ENCODE results near the gene MAGOH. TPM values are rescaled to one million over a fixed set of nuclear protein-coding genes. Genes with fewer than 3 reads are reported as not detected.
"Not testable (repeated sequence)": the region's sequence is repeated elsewhere in the genome, so short reads cannot be mapped to it uniquely, and the experiment has no call there.

The MAGOH gene
- polyA plus RNA-seq, 3 donors = 22.9 to 70.8 (median 69.2) TPM

DNA sequence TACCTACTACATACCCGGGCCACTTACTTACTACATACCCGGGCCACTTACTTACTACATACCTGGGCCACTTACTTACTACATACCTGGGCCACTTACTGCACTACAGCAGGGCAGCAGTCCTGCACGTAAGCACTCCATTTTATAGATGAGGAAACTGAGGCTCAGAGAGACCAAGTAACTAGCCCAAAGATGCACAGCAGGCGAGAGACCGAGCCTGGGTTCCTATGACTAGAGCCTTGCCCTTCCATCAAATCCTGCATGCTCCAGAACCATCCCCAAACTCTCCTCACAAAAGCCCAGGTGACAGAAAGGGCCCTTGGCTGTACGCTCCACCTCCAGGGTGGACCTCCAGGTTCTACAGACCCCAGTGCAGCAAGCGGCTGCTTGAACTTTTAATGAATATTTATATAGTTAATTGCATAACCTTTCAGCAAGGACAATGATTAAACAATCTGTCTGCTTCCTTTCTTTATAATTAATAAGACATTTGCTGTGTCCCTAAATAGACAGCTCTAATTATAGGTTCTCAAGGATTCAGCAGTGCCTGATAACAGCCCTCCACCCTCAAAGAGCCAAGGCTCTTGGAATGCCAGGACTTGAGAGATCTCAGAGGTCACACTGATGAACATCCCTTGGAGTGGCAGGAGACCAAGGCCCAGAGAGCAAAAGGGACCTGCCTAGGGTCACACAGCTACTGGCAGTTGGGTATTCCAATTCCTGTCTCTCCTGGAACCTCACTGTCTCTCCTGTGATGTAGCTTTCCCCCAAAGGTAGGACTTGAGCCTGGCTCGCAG, 46.1 kb upstream of the MAGOH start:
- H3K4me2 ChIP-seq (replicated peaks; ENCODE audit: extremely low read depth, low read length, poor library complexity, severe bottlenecking) = no peak overlapping the region
- peaks cover 4% of the 10 kb centered on the region for H3K4me1 Mint-ChIP-seq
- H3K27ac Mint-ChIP-seq = peak overlapping the region in 2 of 7 donors; percentile 37 to 46

DNA sequence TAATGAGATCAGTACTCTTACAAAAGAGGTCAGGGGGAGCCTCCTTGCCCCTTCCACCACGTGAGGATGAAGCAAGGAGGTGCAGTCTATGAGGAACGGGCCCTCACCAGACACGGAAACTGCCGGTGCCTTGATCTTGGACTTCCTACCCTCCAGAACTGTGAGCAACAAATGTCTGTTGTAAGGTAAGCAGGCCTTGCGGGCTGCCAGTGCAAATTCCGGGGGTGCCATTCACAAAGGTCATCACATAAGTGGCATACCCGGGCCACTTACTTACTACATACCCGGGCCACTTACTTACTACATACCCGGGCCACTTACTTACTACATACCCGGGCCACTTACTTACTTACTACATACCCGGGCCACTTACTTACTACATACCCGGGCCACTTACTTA, 44.8 kb upstream of the MAGOH start:
- H4K20me1 ChIP-seq (ENCODE audit: insufficient read depth, low read length); H3K4me2 ChIP-seq (replicated peaks; ENCODE audit: extremely low read depth, low read length, poor library complexity, severe bottlenecking); H3K4me1 Mint-ChIP-seq; H3K4me1 ChIP-seq (ENCODE audit: control insufficient read depth in 1 of 2, insufficient read depth in 2 of 2, low read length in 2 of 2); H3K79me2 ChIP-seq (ENCODE audit: insufficient read depth, low read length); H3K27me3 ChIP-seq (ENCODE audit: control insufficient read depth in 2 of 2, insufficient read depth in 2 of 2, low read length in 2 of 2); H3K27me3 Mint-ChIP-seq (ENCODE audit: low read depth in 3 of 3); H3K9me3 ChIP-seq (replicated peaks in 1 of 2; ENCODE audit: control insufficient read depth in 1 of 2, insufficient read depth in 1 of 2, low read length in 2 of 2); H3K4me3 Mint-ChIP-seq; H3K9ac ChIP-seq (ENCODE audit: insufficient read depth, low read length, poor library complexity, severe bottlenecking); intact Hi-C loops (cut with micrococcal nuclease); H2AFZ ChIP-seq (ENCODE audit: insufficient read depth, low read depth, low read length, poor library complexity, severe bottlenecking); DNase-seq; H3K9me3 Mint-ChIP-seq; H3K4me3 ChIP-seq (replicated peaks in 1 of 3; ENCODE audit: low read depth in 2 of 3, low read length in 3 of 3): not testable (repeated sequence)
- Histone ChIP-seq H3K27ac (ENCODE audit: low read depth in 1 of 2, low read length in 2 of 2) (peak overlapping the region in 1 of 2 donors; percentile 31), H3K36me3 (replicated peaks in 1 of 2; ENCODE audit: control insufficient read depth in 1 of 2, insufficient read depth in 2 of 2, low read length in 2 of 2) (peaks cover 14 to 78% of the 10 kb centered on the region in 2 donors)
- peak overlapping the region in 1 of 7 donors; percentile 21 for H3K27ac Mint-ChIP-seq
- H3K36me3 Mint-ChIP-seq = peaks cover 37 to 60% of the 10 kb centered on the region in 2 donors
- no CpG with 5 or more reads among the region's 12 CpGs for WGBS (ENCODE audit: insufficient coverage)

More for the DNA sequence above, 46.1 kb upstream of the MAGOH start:
- Histone ChIP-seq H3K4me1 (ENCODE audit: control insufficient read depth in 1 of 2, insufficient read depth in 2 of 2, low read length in 2 of 2) (no peaks in the 10 kb centered on the region), H3K36me3 (replicated peaks in 1 of 2; ENCODE audit: control insufficient read depth in 1 of 2, insufficient read depth in 2 of 2, low read length in 2 of 2) (peaks cover 26 to 86% of the 10 kb centered on the region in 2 donors), H3K79me2 (ENCODE audit: insufficient read depth, low read length) (no peaks in the 10 kb centered on the region), H3K4me3 (replicated peaks in 1 of 3; ENCODE audit: low read depth in 2 of 3, low read length in 3 of 3) (no peak overlapping the region), H4K20me1 (ENCODE audit: insufficient read depth, low read length) (no peaks in the 10 kb centered on the region), H3K9me3 (replicated peaks in 1 of 2; ENCODE audit: control insufficient read depth in 1 of 2, insufficient read depth in 1 of 2, low read length in 2 of 2) (no peaks in the 10 kb centered on the region), H3K9ac (ENCODE audit: insufficient read depth, low read length, poor library complexity, severe bottlenecking) (no peak overlapping the region), H3K27me3 (ENCODE audit: control insufficient read depth in 2 of 2, insufficient read depth in 2 of 2, low read length in 2 of 2) (no peaks in the 10 kb centered on the region), H2AFZ (ENCODE audit: insufficient read depth, low read depth, low read length, poor library complexity, severe bottlenecking) (no peak overlapping the region), H3K27ac (ENCODE audit: low read depth in 1 of 2, low read length in 2 of 2) (no peak overlapping the region)
- WGBS (ENCODE audit: insufficient coverage) = 96% methylated on average over 3 of the region's 8 CpGs
- no peaks in the 10 kb centered on the region for H3K9me3 Mint-ChIP-seq
- TF ChIP-seq, protein P1, sequence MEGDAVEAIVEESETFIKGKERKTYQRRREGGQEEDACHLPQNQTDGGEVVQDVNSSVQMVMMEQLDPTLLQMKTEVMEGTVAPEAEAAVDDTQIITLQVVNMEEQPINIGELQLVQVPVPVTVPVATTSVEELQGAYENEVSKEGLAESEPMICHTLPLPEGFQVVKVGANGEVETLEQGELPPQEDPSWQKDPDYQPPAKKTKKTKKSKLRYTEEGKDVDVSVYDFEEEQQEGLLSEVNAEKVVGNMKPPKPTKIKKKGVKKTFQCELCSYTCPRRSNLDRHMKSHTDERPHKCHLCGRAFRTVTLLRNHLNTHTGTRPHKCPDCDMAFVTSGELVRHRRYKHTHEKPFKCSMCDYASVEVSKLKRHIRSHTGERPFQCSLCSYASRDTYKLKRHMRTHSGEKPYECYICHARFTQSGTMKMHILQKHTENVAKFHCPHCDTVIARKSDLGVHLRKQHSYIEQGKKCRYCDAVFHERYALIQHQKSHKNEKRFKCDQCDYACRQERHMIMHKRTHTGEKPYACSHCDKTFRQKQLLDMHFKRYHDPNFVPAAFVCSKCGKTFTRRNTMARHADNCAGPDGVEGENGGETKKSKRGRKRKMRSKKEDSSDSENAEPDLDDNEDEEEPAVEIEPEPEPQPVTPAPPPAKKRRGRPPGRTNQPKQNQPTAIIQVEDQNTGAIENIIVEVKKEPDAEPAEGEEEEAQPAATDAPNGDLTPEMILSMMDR (IDR thresholded peaks at IDR 0.05) = no peak
- no peaks in the 10 kb centered on the region for H3K27me3 Mint-ChIP-seq (ENCODE audit: low read depth in 3 of 3)
- no peak overlapping the region for H3K4me3 Mint-ChIP-seq
- H3K36me3 Mint-ChIP-seq = peaks cover 43 to 67% of the 10 kb centered on the region in 2 donors
- intact Hi-C loops (cut with micrococcal nuclease) = no loop called here
- no peak for DNase-seq
